Measurements from ENCODE around the gene PUSL1.

Gene PUSL1

GRCh38 chr1:1264026-1264425, 44.4 kb upstream of the PUSL1 start:
- H3K27ac ChIP-seq (replicated peaks): no peak overlapping the region
- H3K4me3 ChIP-seq (replicated peaks; ENCODE audit: insufficient read depth, low read length): no peak overlapping the region
- no peak for DNase-seq (ENCODE audit: low read depth in 1 of 2, low spot score in 1 of 2)
- H3K27me3 ChIP-seq (ENCODE audit: insufficient read depth, poor library complexity, severe bottlenecking): no peaks in the 10 kb centered on the region
- no peak for TF ChIP-seq SPI1 (IDR thresholded peaks at IDR 0.05; ENCODE audit: borderline replicate concordance, low read depth)
- TF ChIP-seq GABPA (IDR thresholded peaks at IDR 0.05; ENCODE audit: low read depth): no peak
- no peak for TF ChIP-seq REST (IDR thresholded peaks at IDR 0.05; ENCODE audit: insufficient replicate concordance, low read depth)
- no peak for TF ChIP-seq CTCF (IDR thresholded peaks at IDR 0.05; ENCODE audit: insufficient read depth, low read length)
- no peak for TF ChIP-seq POLR2AphosphoS5 (IDR thresholded peaks at IDR 0.05; ENCODE audit: low read depth)

GRCh38 chr1:1264868-1265272, 43.5 kb upstream of the PUSL1 start:
- TF ChIP-seq GABPA (IDR thresholded peaks at IDR 0.05; ENCODE audit: low read depth) (no peak), SPI1 (IDR thresholded peaks at IDR 0.05; ENCODE audit: borderline replicate concordance, low read depth) (no peak), CTCF (IDR thresholded peaks at IDR 0.05; ENCODE audit: insufficient read depth, low read length) (peak; percentile 1), REST (IDR thresholded peaks at IDR 0.05; ENCODE audit: insufficient replicate concordance, low read depth) (no peak)
- H3K4me3 ChIP-seq (replicated peaks; ENCODE audit: insufficient read depth, low read length): no peak overlapping the region
- H3K27ac ChIP-seq (replicated peaks): no peak overlapping the region
- DNase-seq (ENCODE audit: low read depth in 1 of 2, low spot score in 1 of 2): no peak
- no peaks in the 10 kb centered on the region for H3K27me3 ChIP-seq (ENCODE audit: insufficient read depth, poor library complexity, severe bottlenecking)

GRCh38 chr1:1267488-1268283, 40.7 kb upstream of the PUSL1 start:
- no peaks in the 10 kb centered on the region for H3K27me3 ChIP-seq (ENCODE audit: insufficient read depth, poor library complexity, severe bottlenecking)
- no peak overlapping the region for H3K27ac ChIP-seq (replicated peaks)
- no peak for DNase-seq (ENCODE audit: low read depth in 1 of 2, low spot score in 1 of 2)
- no peak overlapping the region for H3K4me3 ChIP-seq (replicated peaks; ENCODE audit: insufficient read depth, low read length)
- TF ChIP-seq GABPA (IDR thresholded peaks at IDR 0.05; ENCODE audit: low read depth) (no peak), SPI1 (IDR thresholded peaks at IDR 0.05; ENCODE audit: borderline replicate concordance, low read depth) (no peak), CTCF (IDR thresholded peaks at IDR 0.05; ENCODE audit: insufficient read depth, low read length) (no peak)

DNA sequence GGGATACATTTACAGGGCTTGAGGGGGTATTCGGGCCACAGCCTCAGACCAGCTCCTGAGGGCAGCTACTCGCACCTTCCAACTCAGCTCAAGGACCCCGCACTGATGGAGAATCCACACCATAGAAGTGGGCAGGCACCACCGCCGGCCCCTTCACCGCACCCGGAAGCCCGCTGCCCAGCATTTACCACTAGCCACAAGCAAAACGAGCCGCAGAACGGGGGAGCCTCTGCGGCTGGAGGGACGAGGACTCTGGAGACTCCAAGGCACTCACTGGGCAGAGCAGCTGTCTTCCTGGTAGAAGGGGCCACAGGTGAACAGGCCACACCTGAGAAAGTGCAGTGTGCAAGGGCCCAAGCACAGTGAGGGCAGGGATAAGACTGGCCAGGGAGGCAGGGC, 40.1 kb upstream of the PUSL1 start:
- TF ChIP-seq SPI1 (IDR thresholded peaks at IDR 0.05; ENCODE audit: borderline replicate concordance, low read depth): no peak
- no peak for TF ChIP-seq REST (IDR thresholded peaks at IDR 0.05; ENCODE audit: insufficient replicate concordance, low read depth)
- no peak for DNase-seq (ENCODE audit: low read depth in 1 of 2, low spot score in 1 of 2)

More for the DNA sequence above, 40.1 kb upstream of the PUSL1 start:
- H3K4me3 ChIP-seq (replicated peaks; ENCODE audit: insufficient read depth, low read length): no peak overlapping the region
- H3K27me3 ChIP-seq (ENCODE audit: insufficient read depth, poor library complexity, severe bottlenecking): no peaks in the 10 kb centered on the region
- H3K27ac ChIP-seq (replicated peaks): no peak overlapping the region
